ENCODE data around the gene TET1.

GRCh38 chr10:68599771-68600040 lies 39.6 kb downstream of the TET1 start:
- TF ChIP-seq CTCF (IDR thresholded peaks at IDR 0.05) (no peak), POLR2A (IDR thresholded peaks at IDR 0.05; ENCODE audit: low read depth) (no peak), EP300 (IDR thresholded peaks at IDR 0.05) (no peak), POLR2AphosphoS5 (IDR thresholded peaks at IDR 0.05) (no peak)
